Left renal cortex interstitium (tissue), 4 donors: Measurements from ENCODE around the gene MKKS. TPM values are rescaled to one million over a fixed set of nuclear protein-coding genes. Genes with fewer than 3 reads are reported as not detected.

Experiments used
- DNase-seq, 4 donors: peaks; one replicate each; pipeline ENCODE4 v3.0.0-alpha.2; 2013; ENCODE audit warnings: low read depth in 4 of 4, low spot score in 2 of 4, missing footprints in 1 of 4
- polyA plus RNA-seq, 4 donors: library from polyadenylated mRNA; unstranded; fragments of 120-200 nt; gene quantifications; one replicate each; pipeline ENCODE4 v1.2.1, GENCODE V29; 2013; ENCODE audit not compliant: insufficient read length in 4 of 4

Gene MKKS
- polyA plus RNA-seq, 4 donors = 29.8 to 39.0 (median 32.2) TPM

GRCh38 chr20:10453241-10453640, 19.2 kb upstream of the MKKS start:
- DNase-seq = no peak

- no peak for DNase-seq
Observed at GRCh38 chr20:10449270-10449669, 15.2 kb upstream of the MKKS start.

- no peak for DNase-seq
Observed at GRCh38 chr20:10448270-10449156, 14.5 kb upstream of the MKKS start.

GRCh38 chr20:10447028-10447427, 13.0 kb upstream of the MKKS start:
- DNase-seq = no peak

- no peak for DNase-seq
Observed at GRCh38 chr20:10445758-10446157, 11.7 kb upstream of the MKKS start.

- no peak for DNase-seq
Observed at GRCh38 chr20:10443936-10444335, 9.9 kb upstream of the MKKS start.

GRCh38 chr20:10438217-10438616, 4.2 kb upstream of the MKKS start:
- no peak for DNase-seq

- no peak for DNase-seq
Observed at GRCh38 chr20:10436053-10436699, 2.2 kb upstream of the MKKS start.

- peak; percentile 90 to 96 (median 94) for DNase-seq
Observed at GRCh38 chr20:10434832-10435812, 1.1 kb upstream of the MKKS start, which contains the start of gene SLX4IP. Gene SLX4IP, plus strand, starts transcription at chr20:10435305. Its CDS starts 22,900 bp downstream, at chr20:10458205.

- peak; percentile 93 to 100 (median 98) for DNase-seq
Observed at GRCh38 chr20:10434467-10434831, 427 bp upstream of the MKKS start.

- peak in 2 of 4 donors; percentile 7 to 9 for DNase-seq
Observed at GRCh38 chr20:10433014-10433622, 904 bp downstream of the MKKS start.

- no peak for DNase-seq
Observed at GRCh38 chr20:10432079-10432478, 1.9 kb downstream of the MKKS start.

- no peak for DNase-seq
Observed at GRCh38 chr20:10430704-10431103, 3.3 kb downstream of the MKKS start.

GRCh38 chr20:10430000-10430466, 4.0 kb downstream of the MKKS start:
- DNase-seq = no peak

GRCh38 chr20:10429443-10429981, 4.5 kb downstream of the MKKS start:
- no peak for DNase-seq

GRCh38 chr20:10428008-10428407, 6.0 kb downstream of the MKKS start:
- DNase-seq = no peak

GRCh38 chr20:10427060-10427692, 6.8 kb downstream of the MKKS start:
- peak; percentile 24 to 56 (median 26) for DNase-seq

GRCh38 chr20:10423735-10424134, 10.3 kb downstream of the MKKS start:
- DNase-seq = no peak

- no peak for DNase-seq
Observed at GRCh38 chr20:10419550-10420133, 14.4 kb downstream of the MKKS start.
